Progenitor cell of endocrine pancreas (in vitro differentiated cells): ENCODE data around the gene INSIG2. TPM values are rescaled to one million over a fixed set of nuclear protein-coding genes. Genes with fewer than 3 reads are reported as not detected.

Experiments
- DNase-seq: peaks from one replicate; pipeline ENCODE4 v3.0.0; 2021; ENCODE audit warnings: low spot score; ENCODE audit not compliant: unreplicated experiment
- H3K27ac Mint-ChIP-seq: 2 replicates; pipeline ENCODE4 v1.8.0; 2021; ENCODE audit warnings: mild to moderate bottlenecking, moderate library complexity, mixed read lengths
- H3K27me3 Mint-ChIP-seq: 2 replicates; pipeline ENCODE4 v1.8.0; 2021; ENCODE audit warnings: mixed read lengths
- H3K36me3 Mint-ChIP-seq: 2 replicates; pipeline ENCODE4 v1.8.0; 2022; ENCODE audit warnings: mixed read lengths; ENCODE audit not compliant: insufficient read depth
- H3K4me1 Mint-ChIP-seq: 2 replicates; pipeline ENCODE4 v1.8.0; 2021; ENCODE audit warnings: low read depth, mixed read lengths
- H3K4me3 Mint-ChIP-seq: 2 replicates; pipeline ENCODE4 v1.8.0; 2021; ENCODE audit warnings: low read depth, mild to moderate bottlenecking, moderate library complexity, mixed read lengths
- H3K9me3 Mint-ChIP-seq: 2 replicates; pipeline ENCODE4 v1.8.0; 2021; ENCODE audit warnings: low read depth, mixed read lengths
- CTCF ChIP-seq: fragments of 200-600 bp; sonication (generic); IDR thresholded peaks from one replicate; pipeline ENCODE4 v1.5.0; 2021; ENCODE audit warnings: antibody characterized with exemption, mild to moderate bottlenecking; ENCODE audit not compliant: unreplicated experiment
- total RNA-seq: library from RNA; stranded (reverse); gene quantifications from 2 replicates; pipeline ENCODE4 v1.2.1, GENCODE V29; 2021

The INSIG2 gene
- total RNA-seq, 1 donor from 2014 or later: 34.3 TPM

DNA sequence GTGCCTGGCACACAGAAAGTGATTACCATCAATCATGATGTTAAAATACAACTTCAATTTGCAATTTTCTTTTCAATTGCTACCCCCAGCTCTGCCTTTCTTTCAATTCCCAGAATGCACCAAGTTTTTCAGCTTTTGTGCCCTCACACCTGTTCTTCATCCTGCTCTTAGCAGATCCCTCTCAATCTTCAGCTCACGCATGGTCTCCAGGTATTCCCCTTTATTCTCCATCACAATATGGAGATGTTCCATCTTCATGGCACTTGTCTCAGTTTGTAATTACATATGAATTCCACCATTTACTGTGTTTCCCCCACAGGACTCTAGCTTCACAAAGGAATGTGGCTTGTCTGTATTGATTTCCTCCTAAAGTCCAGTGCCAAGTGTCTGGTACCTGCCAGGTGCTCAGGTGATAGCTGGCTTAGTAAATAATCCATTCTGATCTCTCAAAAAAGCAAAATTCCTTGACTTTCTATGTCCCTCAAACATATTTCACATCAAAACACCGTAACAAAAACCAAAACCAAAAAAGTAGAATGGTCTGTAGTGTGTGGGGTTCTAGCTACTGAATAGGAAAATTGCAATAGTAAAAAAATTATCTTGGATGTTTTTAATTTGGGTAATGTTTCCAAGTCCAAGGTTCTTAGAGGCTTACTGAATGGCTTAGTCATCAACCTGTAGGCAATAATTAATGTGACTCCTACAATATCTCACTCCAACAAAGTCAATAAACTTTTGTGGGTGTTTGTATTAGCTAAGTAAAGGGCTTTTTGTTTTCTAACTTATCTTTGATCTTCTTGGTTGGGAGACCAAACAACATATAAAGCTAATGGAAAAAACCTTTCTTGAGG is 2.9 kb upstream of the INSIG2 start:
- Mint-ChIP-seq H3K9me3 (no peaks in the 10 kb centered on the region), H3K27me3 (no peaks in the 10 kb centered on the region), H3K36me3 (no peaks in the 10 kb centered on the region), H3K27ac (peak overlapping the region; percentile 66), H3K4me3 (no peak overlapping the region), H3K4me1 (peaks cover 46% of the 10 kb centered on the region)
- TF ChIP-seq CTCF: no peak
- DNase-seq: no peak

- TF ChIP-seq CTCF: no peak
- Mint-ChIP-seq H3K9me3 (no peaks in the 10 kb centered on the region), H3K27ac (peak overlapping the region; percentile 66), H3K36me3 (no peaks in the 10 kb centered on the region), H3K27me3 (no peaks in the 10 kb centered on the region), H3K4me1 (peaks cover 47% of the 10 kb centered on the region), H3K4me3 (no peak overlapping the region)
- no peak for DNase-seq
Observed at GRCh38 chr2:118086024-118086633, 2.1 kb upstream of the INSIG2 start.

- DNase-seq: no peak
- peak overlapping the region; percentile 5 for H3K27ac Mint-ChIP-seq
- H3K9me3 Mint-ChIP-seq: peaks cover 2% of the 10 kb centered on the region
- no peaks in the 10 kb centered on the region for H3K27me3 Mint-ChIP-seq
- peaks cover 46% of the 10 kb centered on the region for H3K4me1 Mint-ChIP-seq
- TF ChIP-seq CTCF: peak; percentile 43
- peak overlapping the region; percentile 93 for H3K4me3 Mint-ChIP-seq
- H3K36me3 Mint-ChIP-seq: peaks cover 2% of the 10 kb centered on the region
Observed at GRCh38 chr2:118089139-118089800, 999 bp downstream of the INSIG2 start.

GRCh38 chr2:118090387-118091139 is 2.3 kb downstream of the INSIG2 start:
- Mint-ChIP-seq H3K4me3 (peak overlapping the region; percentile 93), H3K36me3 (peaks cover 2% of the 10 kb centered on the region)

More at GRCh38 chr2:118090387-118091139, 2.3 kb downstream of the INSIG2 start:
- no peak for DNase-seq
- Mint-ChIP-seq H3K27ac (peak overlapping the region; percentile 76), H3K4me1 (peaks cover 38% of the 10 kb centered on the region), H3K27me3 (no peaks in the 10 kb centered on the region), H3K9me3 (peaks cover 2% of the 10 kb centered on the region)
- TF ChIP-seq CTCF: no peak
